ENCODE measurements around the gene IL22.

GRCh38 chr12:68279227-68280054 lies 26.0 kb upstream of the IL22 start:
- TF ChIP-seq CTCF (conservative IDR thresholded peaks at IDR 0.05; ENCODE audit: low read depth, low read length) (no peak), EZH2phosphoT487 (IDR thresholded peaks at IDR 0.05; ENCODE audit: borderline replicate concordance, low read length) (no peak), EZH2 (IDR thresholded peaks at IDR 0.05; ENCODE audit: low read length, unreplicated experiment) (no peak)
